ENCODE data around the gene ZFP30.

- TF ChIP-seq CTCF (IDR thresholded peaks at IDR 0.05) (no peak), ZFX (IDR thresholded peaks at IDR 0.05; ENCODE audit: borderline replicate concordance) (no peak)
Observed at GRCh38 chr19:37699057-37699456, 43.8 kb upstream of the ZFP30 start.
